WTC11 (cell line): Measurements from ENCODE around the gene CPSF3.

ENCODE experiments used
- ELF4 ChIP-seq: sonication (generic); formaldehyde crosslinking; IDR thresholded peaks from 2 replicates; pipeline ENCODE4 v1.8.1; 2022; ENCODE audit warnings: low read depth, mild to moderate bottlenecking, moderate library complexity, missing genetic modification reagents
- IRF2 ChIP-seq: sonication (generic); formaldehyde crosslinking; IDR thresholded peaks from 2 replicates; pipeline ENCODE4 v1.8.0; 2022; ENCODE audit warnings: low read depth, missing genetic modification reagents, borderline replicate concordance
- JUN ChIP-seq: sonication (generic); formaldehyde crosslinking; IDR thresholded peaks from 2 replicates; pipeline ENCODE4 v1.8.0; 2023; ENCODE audit warnings: mild to moderate bottlenecking, missing genetic modification reagents
- NFYB ChIP-seq: sonication (generic); formaldehyde crosslinking; conservative IDR thresholded peaks from 2 replicates; pipeline ENCODE4 v1.8.0; 2022; ENCODE audit warnings: low read depth, missing genetic modification reagents
- NR1H2 ChIP-seq: sonication (generic); formaldehyde crosslinking; IDR thresholded peaks from 2 replicates; pipeline ENCODE4 v1.9.0; 2021; ENCODE audit warnings: mild to moderate bottlenecking, moderate library complexity, missing genetic modification reagents
- TEAD4 ChIP-seq: sonication (generic); formaldehyde crosslinking; IDR thresholded peaks from 2 replicates; pipeline ENCODE4 v1.8.0; 2022; ENCODE audit warnings: mild to moderate bottlenecking, missing genetic modification reagents
- ZBTB21 ChIP-seq: sonication (generic); formaldehyde crosslinking; IDR thresholded peaks from 2 replicates; pipeline ENCODE4 v1.8.1; 2023; ENCODE audit warnings: mild to moderate bottlenecking, missing genetic modification reagents, borderline replicate concordance
- TF ChIP-seq, protein P1 (sequence below): sonication (generic); formaldehyde crosslinking; IDR thresholded peaks from 2 replicates; pipeline ENCODE4 v1.8.1; 2023; ENCODE audit warnings: mild to moderate bottlenecking, missing genetic modification reagents
- TF ChIP-seq, protein P2 (sequence below): sonication (generic); formaldehyde crosslinking; IDR thresholded peaks from 2 replicates; pipeline ENCODE4 v1.8.0; 2022; ENCODE audit warnings: mild to moderate bottlenecking, missing genetic modification reagents
- TF ChIP-seq, protein P3 (sequence below): fragments of 200-600 bp; IDR thresholded peaks from 2 replicates; pipeline ENCODE4 v1.8.0; 2022; ENCODE audit warnings: antibody characterized with exemption
- TF ChIP-seq, protein P4 (sequence below): sonication (generic); formaldehyde crosslinking; IDR thresholded peaks from 2 replicates; pipeline ENCODE4 v1.8.1; 2022; ENCODE audit warnings: mild to moderate bottlenecking, moderate library complexity, missing genetic modification reagents

DNA sequence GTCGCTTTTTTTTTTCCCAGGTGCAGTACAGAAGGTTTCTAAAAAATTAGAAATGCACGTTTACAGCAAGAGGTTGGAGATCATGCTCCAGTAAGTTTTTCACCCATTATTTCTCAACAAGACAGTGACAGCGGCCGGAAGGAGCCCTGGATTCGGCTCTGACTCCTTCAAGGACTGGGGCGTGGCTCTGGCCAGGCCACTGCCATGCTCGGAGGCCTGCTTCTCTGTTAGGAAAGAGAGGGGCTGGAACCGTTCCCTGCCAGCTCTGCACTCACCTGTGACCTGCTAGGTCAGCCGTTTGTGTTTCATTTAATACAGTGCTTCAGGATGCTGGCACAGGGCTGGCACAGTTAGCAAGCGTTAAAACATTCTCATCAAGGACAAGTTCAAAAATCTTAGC is 44.2 kb downstream of the CPSF3 start:
- TF ChIP-seq NFYB (CRISPR knock-in tag) (no peak), ZBTB21 (CRISPR knock-in tag) (no peak), TEAD4 (CRISPR knock-in tag) (no peak), JUN (no peak), ELF4 (CRISPR knock-in tag) (no peak), NR1H2 (CRISPR knock-in tag) (no peak), IRF2 (CRISPR knock-in tag) (no peak)
- TF ChIP-seq, protein P1, sequence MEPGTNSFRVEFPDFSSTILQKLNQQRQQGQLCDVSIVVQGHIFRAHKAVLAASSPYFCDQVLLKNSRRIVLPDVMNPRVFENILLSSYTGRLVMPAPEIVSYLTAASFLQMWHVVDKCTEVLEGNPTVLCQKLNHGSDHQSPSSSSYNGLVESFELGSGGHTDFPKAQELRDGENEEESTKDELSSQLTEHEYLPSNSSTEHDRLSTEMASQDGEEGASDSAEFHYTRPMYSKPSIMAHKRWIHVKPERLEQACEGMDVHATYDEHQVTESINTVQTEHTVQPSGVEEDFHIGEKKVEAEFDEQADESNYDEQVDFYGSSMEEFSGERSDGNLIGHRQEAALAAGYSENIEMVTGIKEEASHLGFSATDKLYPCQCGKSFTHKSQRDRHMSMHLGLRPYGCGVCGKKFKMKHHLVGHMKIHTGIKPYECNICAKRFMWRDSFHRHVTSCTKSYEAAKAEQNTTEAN: no peak
- TF ChIP-seq, protein P2, sequence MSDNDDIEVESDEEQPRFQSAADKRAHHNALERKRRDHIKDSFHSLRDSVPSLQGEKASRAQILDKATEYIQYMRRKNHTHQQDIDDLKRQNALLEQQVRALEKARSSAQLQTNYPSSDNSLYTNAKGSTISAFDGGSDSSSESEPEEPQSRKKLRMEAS (CRISPR knock-in tag): no peak
- TF ChIP-seq, protein P3, sequence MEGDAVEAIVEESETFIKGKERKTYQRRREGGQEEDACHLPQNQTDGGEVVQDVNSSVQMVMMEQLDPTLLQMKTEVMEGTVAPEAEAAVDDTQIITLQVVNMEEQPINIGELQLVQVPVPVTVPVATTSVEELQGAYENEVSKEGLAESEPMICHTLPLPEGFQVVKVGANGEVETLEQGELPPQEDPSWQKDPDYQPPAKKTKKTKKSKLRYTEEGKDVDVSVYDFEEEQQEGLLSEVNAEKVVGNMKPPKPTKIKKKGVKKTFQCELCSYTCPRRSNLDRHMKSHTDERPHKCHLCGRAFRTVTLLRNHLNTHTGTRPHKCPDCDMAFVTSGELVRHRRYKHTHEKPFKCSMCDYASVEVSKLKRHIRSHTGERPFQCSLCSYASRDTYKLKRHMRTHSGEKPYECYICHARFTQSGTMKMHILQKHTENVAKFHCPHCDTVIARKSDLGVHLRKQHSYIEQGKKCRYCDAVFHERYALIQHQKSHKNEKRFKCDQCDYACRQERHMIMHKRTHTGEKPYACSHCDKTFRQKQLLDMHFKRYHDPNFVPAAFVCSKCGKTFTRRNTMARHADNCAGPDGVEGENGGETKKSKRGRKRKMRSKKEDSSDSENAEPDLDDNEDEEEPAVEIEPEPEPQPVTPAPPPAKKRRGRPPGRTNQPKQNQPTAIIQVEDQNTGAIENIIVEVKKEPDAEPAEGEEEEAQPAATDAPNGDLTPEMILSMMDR: no peak
- TF ChIP-seq, protein P4, sequence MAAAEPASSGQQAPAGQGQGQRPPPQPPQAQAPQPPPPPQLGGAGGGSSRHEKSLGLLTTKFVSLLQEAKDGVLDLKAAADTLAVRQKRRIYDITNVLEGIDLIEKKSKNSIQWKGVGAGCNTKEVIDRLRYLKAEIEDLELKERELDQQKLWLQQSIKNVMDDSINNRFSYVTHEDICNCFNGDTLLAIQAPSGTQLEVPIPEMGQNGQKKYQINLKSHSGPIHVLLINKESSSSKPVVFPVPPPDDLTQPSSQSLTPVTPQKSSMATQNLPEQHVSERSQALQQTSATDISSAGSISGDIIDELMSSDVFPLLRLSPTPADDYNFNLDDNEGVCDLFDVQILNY (CRISPR knock-in tag): no peak
